ACC112 (cell line): ENCODE results near the gene PRKG2.

Experiments
- H2AFZ ChIP-seq: fragments of 200-600 bp; sonication (generic); one replicate; pipeline ENCODE4 v1.6.0; 2017; ENCODE audit warnings: antibody characterized with exemption, low read length; ENCODE audit not compliant: unreplicated experiment
- H3K27ac ChIP-seq: fragments of 200-600 bp; sonication (generic); 2 replicates; pipeline ENCODE4 v1.5.1; 2014; ENCODE audit warnings: low read depth, mild to moderate bottlenecking, antibody characterized with exemption, low read length, moderate library complexity
- H3K27me3 ChIP-seq: fragments of 200-600 bp; sonication (generic); 2 replicates; pipeline ENCODE4 v1.6.1; 2014; ENCODE audit warnings: mild to moderate bottlenecking, antibody characterized with exemption, low read length, moderate library complexity, mixed read lengths; ENCODE audit not compliant: insufficient read depth
- H3K36me3 ChIP-seq: fragments of 200-600 bp; sonication (generic); 2 replicates; pipeline ENCODE4 v1.6.1; 2016; ENCODE audit warnings: mild to moderate bottlenecking, antibody characterized with exemption, low read length, moderate library complexity, mixed read lengths; ENCODE audit not compliant: insufficient read depth
- H3K4me1 ChIP-seq: fragments of 200-600 bp; sonication (generic); one replicate; pipeline ENCODE4 v1.6.1; 2016; ENCODE audit warnings: low read length, mixed read lengths; ENCODE audit not compliant: insufficient read depth, unreplicated experiment, control insufficient read depth
- H3K4me3 ChIP-seq: fragments of 200-600 bp; sonication (generic); 2 replicates; pipeline ENCODE4 v1.5.1; 2014; ENCODE audit warnings: mild to moderate bottlenecking, low read depth, low read length
- H3K79me2 ChIP-seq: fragments of 200-600 bp; sonication (generic); one replicate; pipeline ENCODE4 v1.6.0; 2016; ENCODE audit warnings: low read length; ENCODE audit not compliant: control insufficient read depth, unreplicated experiment, insufficient read depth

Gene PRKG2

DNA sequence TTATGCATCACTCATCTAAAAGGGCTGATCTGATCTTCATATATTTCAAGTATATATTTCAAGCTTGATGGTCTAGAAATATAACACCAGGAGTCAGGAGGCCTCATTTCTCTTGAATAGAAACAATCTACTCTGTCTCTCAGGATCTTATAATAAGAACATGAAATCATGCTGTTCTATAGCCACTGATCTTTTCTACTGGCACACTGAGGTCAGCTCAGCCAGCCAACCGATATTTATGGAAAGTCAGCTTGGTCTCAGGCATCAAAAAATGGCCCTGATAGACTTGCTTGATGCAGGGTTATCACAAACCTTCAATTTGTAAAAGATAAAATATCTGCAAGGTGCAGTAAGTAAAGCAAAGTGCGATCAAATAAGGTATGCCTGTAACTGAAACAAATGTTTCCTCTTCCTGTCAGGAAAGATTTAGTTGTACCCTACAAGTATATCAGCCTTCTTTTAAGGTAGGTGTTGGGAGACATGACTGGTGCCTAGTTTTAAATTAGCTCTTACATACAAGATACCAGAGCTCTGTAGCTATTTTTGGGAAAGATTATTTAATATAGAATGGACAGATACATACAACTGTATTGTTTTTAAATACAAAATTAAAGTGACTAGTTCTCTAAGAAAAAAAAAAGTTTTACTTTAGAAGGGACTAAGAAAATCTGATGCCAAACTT is 121.2 kb downstream of the PRKG2 start:
- Histone ChIP-seq H3K27ac (no peak overlapping the region), H3K27me3 (no peaks in the 10 kb centered on the region), H2AFZ (no peak overlapping the region), H3K36me3 (no peaks in the 10 kb centered on the region), H3K79me2 (no peaks in the 10 kb centered on the region), H3K4me1 (no peaks in the 10 kb centered on the region), H3K4me3 (no peak overlapping the region)

DNA sequence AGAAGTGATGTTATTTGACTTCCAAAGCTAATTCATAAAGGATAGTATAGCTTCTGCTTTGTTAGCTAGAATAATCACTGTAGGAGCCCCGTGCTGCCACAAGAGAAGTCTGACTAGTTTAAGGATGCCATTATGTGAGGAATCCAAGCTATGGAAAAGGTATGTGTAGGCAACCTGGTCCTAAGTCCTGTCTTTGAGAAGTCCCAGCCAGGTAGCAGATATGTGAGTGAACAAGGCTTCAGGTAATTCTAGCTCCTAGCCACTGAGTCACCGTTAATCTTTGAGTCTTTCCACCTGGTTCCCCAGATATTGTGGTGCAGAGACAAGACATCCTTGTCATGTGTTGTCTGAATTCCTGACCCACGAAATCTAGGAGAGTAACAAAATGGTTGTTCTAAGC is 129.0 kb downstream of the PRKG2 start:
- Histone ChIP-seq H3K27ac (no peak overlapping the region), H3K79me2 (no peaks in the 10 kb centered on the region), H3K27me3 (no peaks in the 10 kb centered on the region), H3K4me1 (peaks cover 7% of the 10 kb centered on the region), H2AFZ (no peak overlapping the region), H3K4me3 (no peak overlapping the region), H3K36me3 (no peaks in the 10 kb centered on the region)

DNA sequence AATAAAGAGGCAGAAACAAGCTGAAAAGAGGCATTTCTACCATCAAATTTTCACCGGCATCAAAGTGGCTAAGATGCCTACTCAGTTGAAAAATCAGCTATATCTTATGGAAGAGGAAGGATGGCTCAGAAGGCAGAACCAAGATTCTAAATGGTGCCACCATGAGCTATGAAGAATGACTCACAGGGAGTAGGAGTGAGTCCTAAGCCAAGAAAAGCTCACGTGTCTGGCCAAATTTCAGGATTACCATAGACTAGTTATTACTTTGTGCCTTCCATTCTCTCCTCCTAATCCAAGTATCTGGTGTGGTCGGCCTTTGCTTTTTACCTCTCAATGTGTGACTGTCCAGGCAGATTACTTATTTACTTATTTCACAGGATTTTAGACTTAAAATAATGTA is 129.7 kb downstream of the PRKG2 start:
- Histone ChIP-seq H3K27me3 (no peaks in the 10 kb centered on the region), H3K27ac (no peak overlapping the region)

DNA sequence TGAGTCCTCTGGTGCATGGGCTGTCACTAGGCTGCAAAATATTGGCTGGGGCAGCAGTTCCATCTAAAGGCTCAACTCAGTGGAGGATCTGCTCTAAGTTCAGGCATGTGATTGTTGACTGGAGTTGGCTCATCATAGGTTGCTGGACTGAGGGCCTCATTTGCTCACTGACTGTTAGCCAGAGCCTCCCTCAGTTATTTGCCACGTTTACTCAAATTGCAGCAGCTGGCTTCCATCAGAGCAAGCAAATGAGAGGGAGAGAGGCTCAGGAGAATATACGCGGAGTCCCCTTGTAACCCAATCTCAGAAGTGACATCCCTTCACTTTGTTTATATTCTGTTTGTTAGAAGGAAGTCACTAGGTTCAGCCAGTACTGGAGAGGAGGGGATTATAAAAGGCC is 130.4 kb downstream of the PRKG2 start:
- Histone ChIP-seq H3K27me3 (no peaks in the 10 kb centered on the region), H3K36me3 (no peaks in the 10 kb centered on the region), H3K27ac (no peak overlapping the region), H2AFZ (no peak overlapping the region), H3K4me3 (no peak overlapping the region), H3K4me1 (peaks cover 7% of the 10 kb centered on the region), H3K79me2 (no peaks in the 10 kb centered on the region)

More for the DNA sequence above, 129.7 kb downstream of the PRKG2 start:
- H2AFZ ChIP-seq = peak overlapping the region; percentile 6
- no peaks in the 10 kb centered on the region for H3K79me2 ChIP-seq
- H3K4me1 ChIP-seq = peaks cover 7% of the 10 kb centered on the region
- H3K4me3 ChIP-seq = no peak overlapping the region
- no peaks in the 10 kb centered on the region for H3K36me3 ChIP-seq

DNA sequence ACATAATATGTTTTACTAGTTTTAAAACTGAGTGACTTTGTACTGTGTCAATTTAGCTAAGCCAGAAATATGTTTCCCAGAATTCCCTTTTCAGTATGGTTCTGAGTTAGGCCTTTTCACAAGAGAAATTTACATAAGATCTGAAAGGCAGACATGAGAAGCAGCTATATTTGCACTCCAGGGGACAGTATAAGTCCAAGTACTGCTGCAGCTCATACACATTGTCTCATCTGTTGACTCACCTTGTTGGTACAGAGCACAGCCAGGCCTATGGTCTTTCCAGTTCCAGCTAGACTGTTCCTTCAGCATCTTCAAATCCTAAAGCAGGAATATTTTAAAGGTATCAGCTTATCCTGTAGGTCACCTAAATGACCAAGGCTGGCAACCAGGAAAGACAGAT is 131.0 kb downstream of the PRKG2 start:
- Histone ChIP-seq H3K27ac (no peak overlapping the region), H3K36me3 (no peaks in the 10 kb centered on the region), H3K79me2 (no peaks in the 10 kb centered on the region), H3K27me3 (no peaks in the 10 kb centered on the region), H3K4me3 (no peak overlapping the region), H3K4me1 (peaks cover 7% of the 10 kb centered on the region), H2AFZ (no peak overlapping the region)

DNA sequence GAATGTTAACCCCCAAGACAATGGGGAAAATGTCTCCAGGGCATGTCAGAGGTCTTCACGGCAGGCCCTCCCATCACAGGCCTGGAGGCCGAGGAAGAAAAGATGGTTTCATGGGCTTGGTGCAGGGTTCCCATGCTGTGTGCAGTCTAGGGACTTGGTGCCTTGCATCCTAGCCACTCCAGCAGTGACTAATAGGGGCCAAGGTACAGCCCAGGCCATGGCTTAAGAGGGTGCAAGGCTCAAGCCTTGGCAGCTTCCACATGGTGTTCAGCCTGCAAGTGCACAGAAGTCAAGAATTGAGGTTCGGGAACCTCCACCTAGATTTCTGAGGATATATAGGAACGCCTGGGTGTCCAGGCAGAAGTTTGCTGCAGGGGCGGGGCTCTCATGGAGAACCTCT is 133.9 kb downstream of the PRKG2 start:
- no peaks in the 10 kb centered on the region for H3K79me2 ChIP-seq
- no peak overlapping the region for H2AFZ ChIP-seq
- H3K4me1 ChIP-seq = peaks cover 7% of the 10 kb centered on the region
- H3K36me3 ChIP-seq = no peaks in the 10 kb centered on the region
- no peaks in the 10 kb centered on the region for H3K27me3 ChIP-seq
- no peak overlapping the region for H3K4me3 ChIP-seq
- no peak overlapping the region for H3K27ac ChIP-seq

DNA sequence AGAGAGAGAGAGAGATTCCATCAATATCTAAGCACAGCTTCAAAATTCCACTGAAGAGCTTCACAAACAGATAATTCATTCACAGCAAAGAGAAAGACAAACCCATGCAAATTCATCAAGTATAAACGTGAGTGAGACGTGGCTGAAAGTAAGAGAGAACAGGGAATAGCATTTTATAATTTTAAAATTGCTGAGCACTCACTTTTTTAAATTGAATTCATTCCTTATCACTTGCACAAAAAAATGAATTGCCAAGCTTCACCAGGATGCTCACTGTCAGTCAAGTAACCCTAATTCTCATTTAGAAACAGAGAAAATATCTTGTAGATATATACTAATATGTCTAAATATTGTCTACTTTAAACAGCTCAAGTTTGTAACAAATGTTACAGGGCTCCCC is 144.0 kb downstream of the PRKG2 start:
- no peaks in the 10 kb centered on the region for H3K36me3 ChIP-seq
- H3K27ac ChIP-seq = no peak overlapping the region
- H3K4me3 ChIP-seq = no peak overlapping the region
- no peaks in the 10 kb centered on the region for H3K27me3 ChIP-seq
- H3K79me2 ChIP-seq = no peaks in the 10 kb centered on the region
- peaks cover 3% of the 10 kb centered on the region for H3K4me1 ChIP-seq
- no peak overlapping the region for H2AFZ ChIP-seq

DNA sequence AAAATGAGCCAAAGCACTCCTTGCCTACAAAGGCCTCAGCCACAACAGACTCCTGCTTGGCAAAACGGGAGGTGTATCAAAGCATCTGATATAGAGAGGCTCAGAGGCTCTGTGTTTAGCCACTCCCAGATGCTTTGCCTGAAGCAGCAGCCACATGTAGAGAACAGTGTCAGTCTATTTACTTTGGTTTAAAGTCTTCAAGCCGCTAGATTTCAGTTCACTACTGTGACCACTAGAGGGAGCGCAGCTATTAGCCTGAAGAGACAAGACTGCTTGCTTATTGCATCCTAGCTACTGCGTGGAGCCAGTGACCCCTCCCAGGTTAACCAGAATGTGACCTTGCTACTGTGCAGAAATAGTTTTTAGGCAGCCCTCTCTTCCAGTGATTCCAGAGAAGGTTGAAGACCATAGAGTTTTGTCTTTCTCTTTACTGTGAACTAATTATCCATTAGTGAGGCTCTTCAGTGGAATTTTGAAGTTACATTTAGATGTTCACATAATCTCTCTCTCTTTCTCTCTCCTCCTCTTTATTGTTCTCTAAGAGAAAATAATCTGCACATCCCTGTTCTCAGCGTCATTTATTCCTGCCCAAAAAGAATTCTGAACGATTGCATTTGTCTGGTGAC is 145.2 kb downstream of the PRKG2 start:
- H2AFZ ChIP-seq = peak overlapping the region; percentile 42
- no peaks in the 10 kb centered on the region for H3K36me3 ChIP-seq
- H3K27ac ChIP-seq = no peak overlapping the region
- no peaks in the 10 kb centered on the region for H3K27me3 ChIP-seq
- H3K4me1 ChIP-seq = peaks cover 3% of the 10 kb centered on the region
- no peaks in the 10 kb centered on the region for H3K79me2 ChIP-seq
- no peak overlapping the region for H3K4me3 ChIP-seq

DNA sequence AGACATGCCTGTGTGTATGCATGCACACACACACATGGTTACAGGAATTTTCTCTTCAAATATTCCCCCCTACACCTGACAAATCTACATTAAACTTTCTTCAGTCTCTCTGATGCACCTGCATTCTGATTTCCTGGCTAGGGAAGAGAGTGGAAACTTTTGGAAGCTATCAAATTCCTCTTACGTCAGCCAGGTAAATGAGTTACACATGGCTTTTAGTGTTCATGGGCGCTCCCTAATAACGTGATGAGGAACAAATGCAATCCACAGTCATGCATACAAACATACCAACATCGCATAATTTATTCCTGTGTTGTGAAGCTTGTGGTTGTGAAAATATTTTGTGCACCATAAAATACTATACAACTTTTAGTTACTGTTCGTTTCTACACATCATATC is 149.6 kb downstream of the PRKG2 start:
- no peaks in the 10 kb centered on the region for H3K27me3 ChIP-seq
- no peak overlapping the region for H3K4me3 ChIP-seq
- H3K27ac ChIP-seq = no peak overlapping the region
- H2AFZ ChIP-seq = no peak overlapping the region
- H3K79me2 ChIP-seq = no peaks in the 10 kb centered on the region
- H3K4me1 ChIP-seq = peaks cover 3% of the 10 kb centered on the region
- no peaks in the 10 kb centered on the region for H3K36me3 ChIP-seq

DNA sequence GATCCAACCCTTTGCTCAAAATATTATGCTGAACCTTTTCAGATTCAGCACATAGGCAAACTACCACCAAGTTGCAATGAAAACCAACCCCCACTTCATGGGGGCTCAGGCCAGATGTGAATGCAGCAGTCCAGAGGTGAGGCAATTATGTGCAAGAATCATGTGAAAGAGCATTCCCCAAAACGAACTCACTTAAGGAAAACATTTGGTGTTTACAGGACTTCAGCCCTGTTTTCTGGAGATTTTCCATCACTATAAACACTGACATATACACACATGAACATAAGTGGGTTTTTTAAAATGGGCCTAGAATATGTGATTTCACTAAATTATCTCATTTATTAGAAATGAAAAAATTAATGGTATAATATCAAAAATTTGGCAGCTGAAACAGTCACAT is 153.0 kb downstream of the PRKG2 start:
- Histone ChIP-seq H3K27ac (no peak overlapping the region), H3K36me3 (no peaks in the 10 kb centered on the region), H2AFZ (no peak overlapping the region), H3K27me3 (no peaks in the 10 kb centered on the region), H3K4me3 (no peak overlapping the region), H3K4me1 (no peaks in the 10 kb centered on the region), H3K79me2 (no peaks in the 10 kb centered on the region)

DNA sequence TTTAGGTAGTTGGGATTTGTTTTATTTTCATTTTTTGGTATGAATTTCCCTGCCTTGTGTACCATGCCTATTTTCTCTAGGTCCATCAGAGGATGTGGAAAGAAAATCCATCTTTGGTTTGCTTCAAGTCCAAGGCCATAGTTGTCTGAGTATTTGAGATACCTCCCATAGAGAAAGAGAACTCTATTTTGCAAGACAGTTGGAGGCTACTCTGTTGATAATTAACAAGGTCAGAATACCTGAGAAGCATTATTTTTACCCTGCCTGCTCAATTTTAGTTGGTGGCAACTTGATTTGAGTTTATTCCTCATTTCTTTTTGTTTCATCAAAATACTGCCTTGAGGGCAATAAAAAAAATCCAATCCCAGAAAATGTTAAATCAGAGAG is 153.7 kb downstream of the PRKG2 start:
- Histone ChIP-seq H3K4me1 (no peaks in the 10 kb centered on the region), H3K27me3 (no peaks in the 10 kb centered on the region), H3K4me3 (no peak overlapping the region), H2AFZ (no peak overlapping the region), H3K36me3 (no peaks in the 10 kb centered on the region), H3K27ac (no peak overlapping the region), H3K79me2 (no peaks in the 10 kb centered on the region)
